Germinal center (tissue), 1 donor: ENCODE results near the gene ADPRHL1.

Experiments used
- DNase-seq: peaks from one replicate; pipeline ENCODE4 v3.0.0; 2012; ENCODE audit warnings: mixed read lengths, low spot score

ADPRHL1 gene

GRCh38 chr13:113452942-113453901 lies at the start of gene ADPRHL1:
TSS of gene ADPRHL1 (minus strand) at chr13:113453488. CDS start at chr13:113453437, 51 bp downstream.
- no peak for DNase-seq

GRCh38 chr13:113502686-113503085 lies 49.4 kb upstream of the ADPRHL1 start:
- DNase-seq, result no peak

- no peak for DNase-seq
Observed at GRCh38 chr13:113500530-113501265, 47.4 kb upstream of the ADPRHL1 start.

- no peak for DNase-seq
Observed at GRCh38 chr13:113499936-113500335, 46.6 kb upstream of the ADPRHL1 start.

- no peak for DNase-seq
Observed at GRCh38 chr13:113498905-113499304, 45.6 kb upstream of the ADPRHL1 start.

GRCh38 chr13:113497217-113497616 lies 43.9 kb upstream of the ADPRHL1 start:
- no peak for DNase-seq

- no peak for DNase-seq
Observed at GRCh38 chr13:113495494-113496210, 42.4 kb upstream of the ADPRHL1 start.

GRCh38 chr13:113493315-113493951 lies 40.1 kb upstream of the ADPRHL1 start:
- peak; percentile 17 for DNase-seq

GRCh38 chr13:113491982-113492381 lies 38.7 kb upstream of the ADPRHL1 start:
- DNase-seq, result no peak

GRCh38 chr13:113491418-113491883 lies 38.2 kb upstream of the ADPRHL1 start:
- peak; percentile 27 for DNase-seq

GRCh38 chr13:113490496-113491417 lies 37.5 kb upstream of the ADPRHL1 start, which contains the start of gene DCUN1D2:
TSS of gene DCUN1D2 (minus strand) at chr13:113490711. CDS start at chr13:113490669, 42 bp downstream.
- DNase-seq, result peak; percentile 91

- peak; percentile 56 for DNase-seq
Observed at GRCh38 chr13:113489549-113490495, 36.5 kb upstream of the ADPRHL1 start.

GRCh38 chr13:113489171-113489548 lies 35.9 kb upstream of the ADPRHL1 start:
- DNase-seq, result no peak

- DNase-seq, result no peak
Observed at GRCh38 chr13:113488283-113488682, 35.0 kb upstream of the ADPRHL1 start.

GRCh38 chr13:113486698-113487097 lies 33.4 kb upstream of the ADPRHL1 start:
- no peak for DNase-seq

- DNase-seq, result no peak
Observed at GRCh38 chr13:113485545-113485944, 32.3 kb upstream of the ADPRHL1 start.

GRCh38 chr13:113483504-113484293 lies 30.4 kb upstream of the ADPRHL1 start:
- no peak for DNase-seq

- DNase-seq, result no peak
Observed at GRCh38 chr13:113483081-113483480, 29.8 kb upstream of the ADPRHL1 start.
